SHP77 treated with DMSO at 0.1 percent for 48 hours (cell line): ENCODE data around the gene AXL.
"Not testable (repeated sequence)": the region's sequence is repeated elsewhere in the genome, so short reads cannot be mapped to it uniquely, and the experiment has no call there.

Source experiments
- DNase-seq: peaks from one replicate; lab custom pipeline; 2025; lab: John Stamatoyannopoulos, UW

The AXL gene

DNA sequence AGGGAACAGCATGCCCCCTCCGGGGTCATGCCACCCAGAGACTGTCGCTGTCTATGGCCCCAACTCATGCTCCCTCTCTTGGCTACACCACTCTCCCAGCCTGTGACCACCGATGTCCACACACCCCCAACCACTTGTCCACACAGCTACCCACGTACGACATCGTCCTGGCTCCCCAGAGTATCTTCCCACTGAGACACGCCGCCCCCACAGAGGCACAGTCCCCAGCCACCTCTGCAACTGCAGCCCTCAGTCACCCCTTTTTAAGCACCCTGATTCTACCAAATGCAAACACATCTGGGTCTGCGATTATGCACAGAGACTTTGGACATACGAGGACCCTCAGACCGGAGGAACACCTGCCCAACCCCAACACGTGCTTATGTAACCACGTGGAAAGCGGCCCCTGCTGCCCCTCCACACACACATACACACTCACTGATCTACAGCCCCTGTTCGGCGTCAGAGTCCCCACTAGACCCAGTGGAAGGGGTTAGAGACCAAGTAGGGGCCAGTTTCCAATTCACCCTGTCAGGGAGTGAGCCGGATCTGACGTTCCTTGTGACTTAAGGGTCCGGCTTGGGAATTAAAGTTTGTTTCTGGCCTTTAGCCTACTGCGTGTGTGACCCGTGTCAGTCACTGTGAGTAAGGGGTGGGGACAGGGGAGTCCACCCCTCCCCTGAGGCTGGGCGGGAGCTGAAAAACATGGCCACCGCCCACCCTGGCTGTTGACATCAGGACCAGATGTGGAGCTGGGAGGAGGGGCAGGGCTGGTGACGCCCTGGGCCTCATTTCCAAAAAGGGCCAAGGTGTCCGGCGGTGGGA, 11.9 kb upstream of the AXL start:
- no peak for DNase-seq

DNA sequence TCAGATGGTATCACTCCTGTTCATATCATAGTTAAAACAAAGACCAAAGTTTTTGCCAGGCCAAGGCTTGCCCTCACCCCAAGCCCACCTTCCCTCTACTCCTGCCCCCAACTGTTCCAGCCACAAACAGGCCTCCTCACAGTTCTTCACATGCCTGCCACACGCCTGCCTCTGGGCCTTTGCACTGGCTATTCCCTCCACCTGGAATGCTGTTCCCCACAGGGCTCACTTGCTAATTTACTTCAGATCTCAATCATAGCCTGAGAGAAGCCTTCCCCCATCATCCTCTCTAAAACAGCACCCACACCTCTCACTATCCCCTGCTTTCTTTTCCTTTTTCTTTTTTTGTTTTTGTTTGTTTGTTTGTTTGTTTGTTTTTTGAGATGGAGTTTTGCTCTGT, 4.9 kb upstream of the AXL start:
- no peak for DNase-seq

DNA sequence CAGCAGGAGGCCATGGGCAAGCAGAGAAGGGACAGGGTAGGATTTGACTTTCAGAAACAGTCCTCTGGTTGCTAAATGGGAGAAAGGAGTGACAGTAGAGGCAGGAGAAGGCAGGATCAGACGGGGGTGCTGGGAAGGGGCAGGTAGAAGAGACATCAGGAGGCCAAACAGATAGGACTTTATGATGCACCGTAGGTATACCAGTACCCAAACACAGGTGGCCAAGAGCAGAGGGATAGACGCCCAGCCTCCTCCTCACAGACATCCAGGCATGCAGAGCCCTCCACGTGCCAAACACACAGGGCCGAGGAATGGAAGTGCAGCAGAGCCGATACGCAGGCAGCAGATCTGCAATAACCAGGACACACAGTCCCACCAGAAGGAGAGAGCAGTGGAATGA, 1.3 kb upstream of the AXL start:
- DNase-seq = no peak

- DNase-seq = no peak
Observed at GRCh38 chr19:41218249-41218614, 791 bp upstream of the AXL start.

DNA sequence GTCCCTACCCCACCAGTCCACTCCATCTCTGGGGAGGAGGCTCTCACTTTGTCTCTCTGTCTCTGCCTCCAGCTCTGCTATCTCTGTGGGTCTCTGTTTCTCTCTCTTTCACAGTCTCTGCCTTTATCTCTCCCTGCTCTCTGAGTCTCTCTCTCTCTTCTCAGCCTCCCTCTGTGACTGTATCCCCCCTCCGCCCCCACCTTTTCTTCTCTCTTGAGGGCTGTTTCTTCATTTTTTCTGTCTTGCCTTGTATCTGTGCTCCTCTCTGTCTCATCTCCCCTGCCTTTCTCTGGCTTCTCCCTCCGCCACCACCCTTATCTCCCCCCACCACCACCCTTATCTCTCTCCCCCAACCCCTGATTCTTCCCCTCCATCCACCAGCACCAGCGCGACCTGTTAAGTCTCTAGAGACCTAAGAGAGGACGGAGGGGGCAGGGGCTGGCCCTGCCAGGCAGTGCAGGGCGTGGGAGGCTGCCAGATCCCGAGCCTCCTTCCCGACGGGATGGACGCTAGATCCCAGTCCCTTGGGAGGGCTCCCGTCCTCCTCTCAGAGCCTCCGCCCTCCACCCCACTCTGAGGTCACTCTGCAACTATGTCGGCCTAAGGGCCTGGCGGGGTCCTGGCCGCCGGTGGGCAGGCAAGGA, 1.0 kb downstream of the AXL start:
- DNase-seq = no peak

DNA sequence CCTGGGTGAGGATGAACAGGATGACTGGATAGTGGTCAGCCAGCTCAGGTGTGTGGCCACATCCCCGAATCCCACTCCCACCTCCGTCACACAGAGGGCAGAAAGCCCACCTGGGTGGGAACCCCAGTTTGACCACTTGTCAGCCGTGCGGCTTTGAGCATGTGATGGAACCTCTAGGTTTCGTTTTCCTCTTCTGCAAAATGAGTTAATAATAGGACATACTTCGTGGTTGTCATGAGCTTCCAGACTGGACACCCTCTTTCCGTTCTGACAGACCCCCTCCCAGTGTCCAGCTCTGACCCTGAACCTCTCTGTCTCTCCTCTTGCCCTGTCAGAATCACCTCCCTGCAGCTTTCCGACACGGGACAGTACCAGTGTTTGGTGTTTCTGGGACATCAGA, 1.8 kb downstream of the AXL start:
- no peak for DNase-seq

DNA sequence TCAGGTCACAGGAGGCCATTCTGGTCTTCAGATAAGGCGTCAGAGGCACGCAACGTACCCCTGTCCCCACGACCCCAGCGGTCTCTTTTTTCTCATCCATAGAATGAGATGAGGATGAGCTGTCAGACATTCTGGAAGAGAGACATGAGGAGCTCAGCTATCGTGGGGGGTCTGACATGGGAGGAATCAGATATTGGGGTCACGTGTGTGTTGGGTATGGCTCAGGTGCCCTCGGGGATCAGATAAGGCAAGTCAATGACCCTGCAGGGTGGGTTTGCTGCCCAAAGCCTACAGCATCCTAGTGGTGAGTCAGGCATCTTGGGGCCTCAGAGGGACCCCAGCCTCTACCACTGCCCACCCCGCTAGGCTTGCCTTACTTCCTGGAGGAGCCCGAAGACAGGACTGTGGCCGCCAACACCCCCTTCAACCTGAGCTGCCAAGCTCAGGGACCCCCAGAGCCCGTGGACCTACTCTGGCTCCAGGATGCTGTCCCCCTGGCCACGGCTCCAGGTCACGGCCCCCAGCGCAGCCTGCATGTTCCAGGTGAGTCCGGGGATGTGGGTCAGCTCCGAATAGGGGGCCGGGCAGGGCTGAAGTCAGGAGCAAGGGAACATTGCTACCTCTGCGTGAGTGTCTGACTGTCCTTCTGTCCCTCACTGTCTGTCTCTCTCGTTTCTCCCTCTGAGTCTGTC, 2.6 kb downstream of the AXL start:
- DNase-seq = no peak

DNA sequence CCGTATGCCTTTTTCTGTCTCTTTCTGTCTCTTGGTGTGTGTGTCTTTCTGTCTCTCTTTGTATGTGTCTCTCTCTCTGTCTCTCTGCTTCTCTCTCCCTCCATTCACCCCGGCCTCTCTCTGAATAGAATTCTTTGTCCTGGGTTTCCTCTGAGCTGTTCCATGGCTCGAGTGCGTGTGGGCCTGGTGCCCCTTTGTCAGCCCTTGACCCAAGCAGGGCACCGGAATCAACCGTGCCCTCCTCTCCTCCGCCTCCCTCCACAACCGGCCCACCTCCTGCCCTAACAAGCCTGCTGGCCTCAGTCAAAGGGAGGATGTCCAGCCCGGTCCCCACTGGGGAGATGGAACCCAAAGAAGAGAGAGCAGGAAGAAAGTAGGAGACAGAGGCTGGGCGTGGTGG, 3.2 kb downstream of the AXL start:
- no peak for DNase-seq

GRCh38 chr19:41223431-41224234, 4.6 kb downstream of the AXL start:
- no peak for DNase-seq

GRCh38 chr19:41224632-41225031, 5.6 kb downstream of the AXL start:
- DNase-seq = no peak

DNA sequence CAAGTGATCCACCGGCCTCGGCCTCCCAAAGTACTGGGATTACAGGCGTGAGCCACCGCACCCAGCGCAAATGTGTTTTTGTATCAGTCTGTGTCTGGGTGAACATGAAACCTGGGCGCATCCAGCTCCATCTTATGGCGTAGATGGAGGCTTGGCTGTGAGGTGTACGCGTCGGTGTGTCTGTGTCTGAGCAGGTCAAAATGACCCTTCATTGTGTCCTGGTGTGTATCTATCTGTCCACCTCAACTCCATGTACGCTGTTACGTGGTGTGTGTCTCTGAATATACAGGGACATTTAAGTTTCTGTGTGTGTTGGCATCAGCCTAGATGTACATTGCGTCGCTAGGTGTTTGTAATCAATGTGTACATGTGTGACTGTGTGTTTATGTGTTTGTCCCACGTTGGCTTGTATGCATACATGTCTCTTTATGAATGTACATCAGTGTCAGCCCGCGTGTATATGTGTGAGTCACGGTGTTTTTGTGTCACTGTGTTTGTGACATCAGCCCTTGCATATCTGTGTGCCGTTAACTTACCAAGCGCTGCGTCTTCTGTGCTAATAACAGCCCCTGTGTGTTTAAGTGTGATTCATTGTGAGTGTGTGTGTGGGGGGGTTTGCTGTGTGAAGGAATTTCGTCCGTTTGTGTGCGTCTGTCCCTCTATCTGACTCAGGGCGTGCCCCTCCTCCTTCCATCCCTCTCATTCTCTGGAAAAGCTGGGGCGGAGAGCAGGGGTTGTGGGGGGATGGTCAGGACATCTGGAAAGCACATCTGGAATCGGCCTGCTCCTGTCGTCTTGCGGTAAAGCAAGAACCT, 6.4 kb downstream of the AXL start:
- DNase-seq = no peak

DNA sequence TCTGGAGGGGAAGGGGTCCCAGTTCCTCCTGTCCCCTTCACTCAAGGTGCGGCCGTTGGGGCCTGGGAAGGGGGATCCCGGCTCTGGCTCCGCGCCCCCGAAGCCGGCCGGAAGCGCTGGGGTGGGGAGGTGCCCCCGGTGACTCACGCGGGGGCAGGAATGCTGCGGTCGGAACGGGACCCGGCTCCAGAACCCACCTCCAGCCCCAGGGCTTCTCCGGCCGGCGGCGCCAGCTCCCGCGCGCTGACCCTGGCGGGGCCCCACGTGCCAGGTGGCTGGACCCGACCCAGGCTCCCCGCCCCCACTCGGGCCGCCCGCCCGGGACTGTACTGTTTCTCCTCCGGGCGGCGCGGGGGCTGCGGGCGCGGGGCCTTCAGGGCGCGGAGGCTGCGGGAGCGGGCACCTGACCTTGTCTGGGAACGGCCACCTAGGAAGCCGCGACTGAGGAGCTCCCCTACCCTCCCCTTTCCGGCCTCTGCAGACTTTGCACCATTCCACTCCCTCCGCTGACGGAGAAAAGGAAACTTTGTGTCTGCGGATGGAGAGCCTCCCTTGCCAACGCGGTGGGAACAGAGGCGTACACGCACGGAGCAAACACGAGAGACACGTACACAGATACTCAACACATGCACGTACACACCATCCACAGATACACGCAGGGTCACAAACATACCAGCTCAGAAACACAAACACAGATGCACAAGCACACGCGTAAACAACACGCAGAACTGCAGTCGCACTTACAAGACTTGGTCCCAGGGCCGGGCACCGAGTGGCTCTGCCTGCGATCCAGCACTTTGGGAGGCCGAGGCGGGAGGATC, 7.2 kb downstream of the AXL start:
- DNase-seq = no peak

DNA sequence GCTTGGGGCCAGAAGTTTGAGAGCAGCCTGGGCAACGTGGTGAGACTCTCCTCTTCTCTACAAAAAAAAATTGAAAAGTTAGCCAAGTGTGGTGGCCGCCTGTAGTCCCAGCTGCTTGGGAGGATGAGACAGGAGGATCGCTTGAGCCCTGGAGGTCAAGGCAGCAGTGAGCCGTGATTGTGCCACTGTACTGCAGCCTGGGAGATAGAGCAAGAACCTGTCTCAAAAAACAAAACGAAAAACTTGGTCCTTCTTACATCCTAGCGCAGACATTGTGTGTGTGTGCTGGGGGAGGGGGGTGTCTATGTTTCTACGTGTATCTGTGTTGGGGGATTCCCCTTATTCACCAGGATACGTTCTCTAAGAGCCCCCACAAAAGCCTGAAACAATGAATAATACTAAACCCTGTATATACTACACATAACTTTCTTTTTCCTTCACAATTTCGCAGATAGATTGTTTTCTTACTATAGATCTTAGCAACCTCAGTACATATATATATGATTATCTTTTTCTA, 7.9 kb downstream of the AXL start:
- no peak for DNase-seq

GRCh38 chr19:41228486-41228885, 9.5 kb downstream of the AXL start:
- no peak for DNase-seq

GRCh38 chr19:41229338-41229737, 10.3 kb downstream of the AXL start:
- DNase-seq = not testable (repeated sequence)

DNA sequence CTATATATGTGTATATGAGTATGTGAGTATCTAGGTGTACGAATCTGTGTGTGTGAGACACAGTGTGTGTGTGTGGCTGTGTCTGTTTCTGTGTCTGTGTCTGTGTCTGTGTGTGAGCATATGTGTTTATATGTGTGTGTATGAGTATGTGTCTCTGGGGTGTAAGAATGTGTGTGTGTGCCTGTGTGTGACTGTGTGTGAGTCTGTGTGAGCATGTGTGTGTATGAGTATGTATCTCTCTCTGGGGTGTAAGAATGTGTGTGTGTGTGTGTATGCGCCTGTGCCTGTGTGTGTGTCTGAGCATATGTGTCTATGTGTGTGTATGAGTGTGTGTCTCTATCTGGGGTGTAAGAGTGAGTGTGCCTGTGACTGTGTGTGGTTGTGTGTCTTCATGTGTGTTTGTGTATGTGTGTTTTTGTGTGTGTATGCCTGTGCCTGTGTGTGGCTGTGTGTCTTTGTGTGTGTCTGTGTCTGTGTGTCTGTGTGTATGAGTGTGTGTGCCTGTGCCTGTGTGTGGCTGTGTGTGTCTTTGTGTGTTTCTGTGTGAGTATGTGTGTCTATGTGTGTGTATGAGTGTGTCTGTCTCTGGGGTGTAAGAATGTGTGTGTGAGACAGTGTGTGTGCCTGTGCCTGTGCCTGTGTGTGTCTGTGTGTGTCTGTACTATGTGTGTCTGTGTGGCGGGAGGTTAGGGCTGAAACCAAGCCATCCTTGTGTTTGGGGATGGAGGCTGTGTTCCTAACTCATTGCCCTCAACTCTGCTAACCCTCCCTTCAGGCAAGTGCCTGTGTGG, 11.2 kb downstream of the AXL start:
- no peak for DNase-seq

- no peak for DNase-seq
Observed at GRCh38 chr19:41232686-41233085, 13.7 kb downstream of the AXL start.

GRCh38 chr19:41233748-41234240, 14.8 kb downstream of the AXL start:
- DNase-seq = no peak

- DNase-seq = no peak
Observed at GRCh38 chr19:41234512-41235168, 15.6 kb downstream of the AXL start.
